T47D (cell line): Measurements from ENCODE around the gene SOS2.
"Not testable (repeated sequence)": the region's sequence is repeated elsewhere in the genome, so short reads cannot be mapped to it uniquely, and the experiment has no call there.

Experiments
- DNase-seq, 2 experiments: peaks; one replicate each; pipeline versions ENCODE4 v3.0.0 to v3.0.0-alpha.2; 2011 to 2012; ENCODE audit warnings: low read depth in 1 of 2, low spot score in 1 of 2
- JUND ChIP-seq: IDR thresholded peaks from 2 replicates; pipeline ENCODE4 v1.6.1; 2012; ENCODE audit warnings: low read depth
- in situ Hi-C: cut with HindIII; loops from 2 replicates; pipeline ENCODE4 v1.10.0; 2016; ENCODE audit warnings: low sequenced_read_pairs, low pct_unique_long_range_greater_than_20kb

SOS2 gene

GRCh38 chr14:50215416-50215815, 16.0 kb downstream of the SOS2 start:
- peak in 1 of 2 experiments; percentile 65 for DNase-seq
- in situ Hi-C loops: no loop called here
- TF ChIP-seq JUND: no peak

- in situ Hi-C loops: no loop called here
- TF ChIP-seq JUND: no peak
- DNase-seq: no peak
These were observed 17.6 kb downstream of the SOS2 start for GRCh38 chr14:50213795-50214194.

GRCh38 chr14:50212726-50213125, 18.7 kb downstream of the SOS2 start:
- in situ Hi-C loops: no loop called here
- DNase-seq: no peak
- no peak for TF ChIP-seq JUND

- DNase-seq: no peak
- in situ Hi-C loops: no loop called here
- TF ChIP-seq JUND: no peak
These were observed 21.3 kb downstream of the SOS2 start for GRCh38 chr14:50210074-50210473.

- in situ Hi-C loops: no loop called here
- DNase-seq: no peak
- TF ChIP-seq JUND: no peak
These were observed 32.9 kb downstream of the SOS2 start for GRCh38 chr14:50198499-50198898.

- TF ChIP-seq JUND: no peak
- DNase-seq: no peak
- in situ Hi-C loops: no loop called here
These were observed 39.9 kb downstream of the SOS2 start for GRCh38 chr14:50191499-50191898.

- in situ Hi-C loops: no loop called here
- TF ChIP-seq JUND: no peak
- DNase-seq: no peak
These were observed 45.3 kb downstream of the SOS2 start for GRCh38 chr14:50186107-50186506.

- in situ Hi-C loops: no loop called here
- no peak for DNase-seq
- no peak for TF ChIP-seq JUND
These were observed 57.5 kb downstream of the SOS2 start for GRCh38 chr14:50173891-50174290.

- TF ChIP-seq JUND: no peak
- in situ Hi-C loops: no loop called here
- DNase-seq: no peak
These were observed 59.5 kb downstream of the SOS2 start for GRCh38 chr14:50171895-50172294.

GRCh38 chr14:50167381-50167780, 64.0 kb downstream of the SOS2 start:
- in situ Hi-C loops, DNase-seq: not testable (repeated sequence)

- DNase-seq: no peak
- no peak for TF ChIP-seq JUND
- in situ Hi-C loops: no loop called here
These were observed 75.3 kb downstream of the SOS2 start for GRCh38 chr14:50156111-50156510.

- in situ Hi-C loops: no loop called here
- DNase-seq: no peak
- no peak for TF ChIP-seq JUND
These were observed 82.6 kb downstream of the SOS2 start for GRCh38 chr14:50148799-50149198.

GRCh38 chr14:50139192-50139591, 92.2 kb downstream of the SOS2 start:
- in situ Hi-C loops: no loop called here
- DNase-seq: no peak
- no peak for TF ChIP-seq JUND

- in situ Hi-C loops: no loop called here
- no peak for DNase-seq
- no peak for TF ChIP-seq JUND
These were observed 103.6 kb downstream of the SOS2 start for GRCh38 chr14:50127802-50128201.
